Esophagus muscularis mucosa (tissue), 3 donors: ENCODE data around the gene CCDC85A.

Experiments
- CTCF ChIP-seq, 3 experiments: fragments of 200-600 bp in 2 of 3; fragments of 450-650 bp in 1 of 3; sonication (generic) in 2 of 3; IDR thresholded peaks; one replicate each; pipeline ENCODE4 v1.5.1; 2017 to 2019; ENCODE audit warnings: antibody characterized with exemption in 3 of 3, mild to moderate bottlenecking in 2 of 3, moderate library complexity in 1 of 3
- POLR2A ChIP-seq: fragments of 450-650 bp; IDR thresholded peaks from one replicate; pipeline ENCODE4 v1.6.1; 2017; ENCODE audit warnings: antibody characterized with exemption, moderate library complexity, mild to moderate bottlenecking, low read depth
- POLR2AphosphoS5 ChIP-seq, 2 donors: sonication (generic); formaldehyde crosslinking; IDR thresholded peaks; one replicate each; pipeline ENCODE4 v1.6.1; 2017; ENCODE audit warnings: antibody characterized with exemption in 2 of 2

DNA sequence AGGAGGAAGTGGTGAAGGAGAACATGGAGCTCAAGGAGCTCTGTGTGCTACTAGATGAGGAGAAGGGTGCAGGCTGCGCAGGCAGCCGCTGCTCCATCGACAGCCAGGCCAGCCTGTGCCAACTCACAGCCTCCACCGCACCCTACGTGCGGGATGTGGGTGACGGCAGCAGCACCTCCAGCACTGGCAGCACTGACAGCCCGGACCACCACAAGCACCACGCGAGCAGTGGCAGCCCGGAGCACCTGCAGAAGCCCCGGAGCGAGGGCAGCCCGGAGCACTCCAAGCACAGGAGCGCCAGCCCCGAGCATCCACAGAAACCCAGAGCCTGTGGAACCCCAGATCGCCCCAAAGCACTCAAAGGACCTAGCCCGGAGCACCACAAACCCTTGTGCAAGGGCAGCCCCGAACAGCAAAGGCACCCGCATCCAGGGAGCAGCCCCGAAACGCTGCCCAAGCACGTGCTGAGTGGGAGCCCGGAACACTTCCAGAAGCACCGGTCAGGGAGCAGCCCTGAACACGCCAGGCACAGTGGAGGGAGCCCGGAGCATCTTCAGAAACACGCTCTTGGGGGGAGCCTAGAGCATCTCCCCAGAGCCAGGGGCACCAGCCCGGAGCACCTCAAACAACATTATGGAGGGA, 9.0 kb downstream of the CCDC85A start:
- TF ChIP-seq CTCF (IDR thresholded peaks at IDR 0.05) = no peak
- TF ChIP-seq POLR2AphosphoS5 (IDR thresholded peaks at IDR 0.05) = no peak
- no peak for TF ChIP-seq POLR2A
